ENCODE measurements around the gene ZCCHC17.
"Not testable (repeated sequence)": the region's sequence is repeated elsewhere in the genome, so short reads cannot be mapped to it uniquely, and the experiment has no call there.

Gene ZCCHC17

GRCh38 chr1:31370565-31370964 is 73.7 kb downstream of the ZCCHC17 start:
- DNase-seq (ENCODE audit: low read depth): no peak

GRCh38 chr1:31371121-31371959 is 74.5 kb downstream of the ZCCHC17 start:
- no peak for DNase-seq (ENCODE audit: low read depth)

- DNase-seq (ENCODE audit: low read depth): no peak
These were observed 75.2 kb downstream of the ZCCHC17 start for GRCh38 chr1:31372051-31372450.

- no peak for DNase-seq (ENCODE audit: low read depth)
These were observed 75.9 kb downstream of the ZCCHC17 start for GRCh38 chr1:31372751-31373055.

- no peak for DNase-seq (ENCODE audit: low read depth)
These were observed 76.4 kb downstream of the ZCCHC17 start, which contains the start of gene FABP3 for GRCh38 chr1:31373056-31373896. TSS of gene FABP3 (minus strand) at chr1:31373076. CDS start at chr1:31373014, 62 bp downstream.

GRCh38 chr1:31373897-31374486 is 77.2 kb downstream of the ZCCHC17 start:
- no peak for DNase-seq (ENCODE audit: low read depth)

GRCh38 chr1:31374511-31375196 is 77.8 kb downstream of the ZCCHC17 start:
- DNase-seq (ENCODE audit: low read depth): no peak

- no peak for DNase-seq (ENCODE audit: low read depth)
These were observed 79.7 kb downstream of the ZCCHC17 start for GRCh38 chr1:31376375-31377134.

GRCh38 chr1:31377364-31377863 is 80.6 kb downstream of the ZCCHC17 start:
- no peak for DNase-seq (ENCODE audit: low read depth)

GRCh38 chr1:31378001-31378400 is 81.2 kb downstream of the ZCCHC17 start:
- DNase-seq (ENCODE audit: low read depth): no peak

GRCh38 chr1:31380181-31380580 is 83.3 kb downstream of the ZCCHC17 start:
- no peak for DNase-seq (ENCODE audit: low read depth)

- DNase-seq (ENCODE audit: low read depth): no peak
These were observed 84.8 kb downstream of the ZCCHC17 start for GRCh38 chr1:31381394-31382294.

- DNase-seq (ENCODE audit: low read depth): no peak
These were observed 85.7 kb downstream of the ZCCHC17 start for GRCh38 chr1:31382379-31382989.

GRCh38 chr1:31383967-31384366 is 87.1 kb downstream of the ZCCHC17 start:
- DNase-seq (ENCODE audit: low read depth): no peak

GRCh38 chr1:31386576-31387243 is 89.9 kb downstream of the ZCCHC17 start:
- not testable (repeated sequence) for DNase-seq (ENCODE audit: low read depth)

GRCh38 chr1:31387612-31388011 is 90.8 kb downstream of the ZCCHC17 start:
- no peak for DNase-seq (ENCODE audit: low read depth)

GRCh38 chr1:31389616-31390015 is 92.8 kb downstream of the ZCCHC17 start:
- DNase-seq (ENCODE audit: low read depth): no peak

GRCh38 chr1:31390071-31390470 is 93.2 kb downstream of the ZCCHC17 start:
- DNase-seq (ENCODE audit: low read depth): no peak

- DNase-seq (ENCODE audit: low read depth): no peak
These were observed 96.6 kb downstream of the ZCCHC17 start for GRCh38 chr1:31393463-31393862.
